GM04503 (cell line): ENCODE measurements around the gene PXMP2.
"Not testable (repeated sequence)": the region's sequence is repeated elsewhere in the genome, so short reads cannot be mapped to it uniquely, and the experiment has no call there.

Experiments used
- DNase-seq: peaks from one replicate; pipeline ENCODE4 v3.0.0-alpha.2; 2012; ENCODE audit warnings: low read depth

The PXMP2 gene

GRCh38 chr12:132660052-132660451 lies 27.3 kb upstream of the PXMP2 start:
- no peak for DNase-seq

- no peak for DNase-seq
Measured at GRCh38 chr12:132660996-132661395, 26.4 kb upstream of the PXMP2 start.

- DNase-seq: no peak
Measured at GRCh38 chr12:132661972-132662371, 25.4 kb upstream of the PXMP2 start.

GRCh38 chr12:132662901-132663755 lies 24.3 kb upstream of the PXMP2 start:
- no peak for DNase-seq

DNA sequence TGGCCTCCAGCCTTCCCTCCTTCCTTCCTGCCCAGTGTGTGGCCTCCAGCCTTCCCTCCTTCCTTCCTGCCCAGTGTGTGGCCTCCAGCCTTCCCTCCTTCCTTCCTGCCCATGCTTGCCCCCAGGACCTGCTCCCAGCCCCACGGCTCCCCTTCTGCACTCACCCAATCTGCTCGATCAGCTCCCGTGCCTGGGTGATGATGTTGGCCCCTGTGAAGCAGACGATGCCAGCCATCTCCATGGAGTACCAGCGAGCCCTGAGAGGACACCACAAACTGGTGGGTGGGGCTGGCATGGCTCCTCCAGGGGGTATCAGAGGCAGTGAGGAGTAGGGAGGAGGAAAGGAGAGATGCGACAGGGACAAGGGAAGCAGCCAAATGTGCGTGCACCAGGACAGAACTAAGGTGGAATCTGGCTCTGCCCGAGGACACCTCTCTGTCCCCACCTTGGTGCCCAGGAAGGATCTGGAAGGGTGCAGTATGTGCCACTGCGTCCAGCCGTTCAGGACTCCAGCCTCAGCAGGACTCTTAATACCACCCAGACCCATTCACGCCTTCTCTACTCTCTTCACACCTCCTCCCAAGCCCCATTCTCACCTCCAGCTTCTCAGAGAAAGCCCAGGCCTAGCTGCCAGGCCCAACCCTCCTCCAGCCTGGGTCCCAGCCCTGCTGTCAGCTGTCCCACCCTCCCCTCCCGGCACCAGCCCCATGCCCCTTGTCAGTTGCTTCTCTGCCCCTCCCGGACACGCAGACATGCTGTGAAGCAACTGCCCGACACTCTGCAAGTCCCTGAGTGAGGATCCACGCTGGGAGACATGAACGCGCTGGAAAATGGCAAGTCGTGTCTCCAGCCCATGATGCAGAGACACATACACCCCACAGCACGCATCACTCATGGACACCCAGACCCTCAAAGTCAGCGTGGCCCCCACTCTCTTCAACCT lies 22.9 kb upstream of the PXMP2 start:
- DNase-seq: no peak

GRCh38 chr12:132665149-132665491 lies 22.3 kb upstream of the PXMP2 start:
- no peak for DNase-seq

- DNase-seq: no peak
Measured at GRCh38 chr12:132665794-132666193, 21.6 kb upstream of the PXMP2 start.

DNA sequence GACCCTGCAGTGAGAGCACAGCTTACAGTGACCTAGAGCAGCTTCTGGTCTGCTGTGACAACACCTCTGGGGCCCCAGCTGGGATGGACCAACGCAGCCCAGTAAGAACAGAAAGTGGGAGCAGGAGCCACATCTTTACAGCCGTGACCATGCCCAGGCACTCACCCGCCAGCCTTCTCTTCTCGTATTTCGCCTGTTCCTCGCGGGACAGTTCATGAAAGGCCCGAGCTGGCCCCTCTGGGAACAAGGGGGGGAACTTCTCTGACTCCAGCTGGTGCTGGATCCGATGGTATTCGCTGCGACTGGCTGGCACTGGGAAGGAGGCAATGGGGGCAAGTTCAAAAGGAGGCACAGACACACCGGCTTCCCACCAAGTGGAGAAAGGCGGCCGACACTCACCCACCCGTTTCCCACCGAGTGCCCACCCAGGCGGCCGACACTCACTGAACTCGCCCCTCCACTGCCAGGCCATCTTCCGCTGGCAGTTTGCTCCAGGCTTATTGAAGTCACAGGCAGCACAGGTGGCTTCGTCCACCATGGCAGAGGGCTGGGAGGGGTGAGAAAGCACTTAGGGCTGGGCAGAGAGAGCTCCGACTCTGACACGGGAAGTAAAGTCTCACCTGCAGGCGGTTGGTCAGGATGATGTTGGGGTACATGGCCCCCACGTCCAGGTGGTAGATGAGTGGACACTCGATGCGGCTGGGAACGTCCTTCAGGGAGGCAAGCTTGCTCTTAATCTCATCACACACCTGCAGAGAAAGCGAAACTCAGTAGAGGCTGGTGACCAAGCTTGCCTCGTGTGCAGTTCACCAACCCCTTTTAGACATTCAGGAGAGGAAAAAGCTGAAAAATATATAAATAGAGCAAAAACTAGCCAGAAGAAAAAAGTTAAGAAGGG lies 18.9 kb upstream of the PXMP2 start:
- no peak for DNase-seq

DNA sequence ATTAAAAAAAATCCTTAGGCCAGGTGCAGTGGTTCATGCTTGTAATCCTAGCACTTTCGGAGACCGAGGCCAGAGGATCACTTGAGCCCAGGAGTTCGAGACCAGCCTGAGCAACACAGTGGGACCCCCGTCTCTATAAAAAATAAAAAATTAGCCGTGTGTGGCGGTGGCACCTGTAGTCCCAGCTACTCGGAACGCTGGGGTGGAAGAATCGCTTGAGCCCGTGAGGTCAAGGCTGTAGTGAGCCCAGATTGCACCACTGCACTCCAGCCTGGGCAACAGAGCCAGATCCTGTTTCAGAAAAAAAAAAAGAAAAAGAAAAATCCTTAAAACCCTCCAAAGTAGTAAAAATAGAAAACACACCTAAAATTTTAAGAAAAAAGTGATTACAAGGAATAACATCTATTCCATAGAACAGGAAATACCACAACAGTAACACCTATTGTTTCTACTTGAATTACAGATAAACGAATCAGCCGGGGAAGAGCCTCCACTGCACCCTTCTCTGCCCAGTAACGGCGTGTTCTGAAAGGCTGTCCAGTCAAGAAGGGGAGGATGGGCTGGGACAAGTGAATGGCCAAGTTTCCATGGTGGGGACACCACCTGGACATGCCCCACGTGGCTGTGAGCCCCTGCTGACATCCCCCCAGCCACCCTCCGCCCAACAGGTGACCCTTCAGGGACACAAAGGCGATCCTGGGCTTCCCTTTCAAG lies 18.1 kb upstream of the PXMP2 start:
- DNase-seq: no peak

DNA sequence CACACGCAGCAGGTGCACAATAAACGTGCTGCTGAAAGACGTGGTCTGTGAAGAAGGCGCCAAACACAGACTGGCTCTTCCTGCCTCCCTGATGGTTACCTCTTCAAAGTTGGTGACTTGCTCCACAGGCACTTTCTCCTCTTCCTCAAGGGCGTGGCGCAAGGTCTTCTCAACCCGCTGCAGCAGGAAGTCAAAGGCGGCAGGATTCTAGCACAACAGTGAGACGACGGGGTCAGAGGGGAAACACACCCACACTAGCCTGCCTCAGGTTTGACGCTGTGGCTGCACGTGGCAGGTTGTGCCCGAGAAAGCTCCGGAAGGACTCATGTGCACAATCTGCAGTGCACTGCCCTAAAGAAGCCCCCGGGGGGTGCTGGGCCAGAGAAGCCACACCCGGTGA lies 15.3 kb upstream of the PXMP2 start:
- no peak for DNase-seq

DNA sequence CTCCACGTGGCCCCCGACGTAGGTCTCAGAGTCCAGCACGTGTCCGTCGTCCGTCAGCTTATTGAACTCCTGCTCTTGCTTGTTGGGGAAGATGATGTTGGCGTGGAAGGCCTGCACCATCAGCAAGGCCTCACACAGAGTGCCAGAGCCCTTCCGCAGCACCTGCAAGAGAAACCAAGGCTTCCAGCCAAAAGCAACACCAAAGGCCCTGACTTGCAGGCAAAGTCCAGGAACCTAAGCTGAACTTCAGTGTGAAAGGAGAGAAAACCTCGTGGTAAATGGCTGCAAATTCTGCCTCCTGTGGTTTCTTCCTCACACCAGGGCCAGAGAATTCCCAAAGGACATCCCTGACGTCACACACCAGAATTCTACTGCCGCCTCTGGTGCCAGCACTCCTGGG lies 14.7 kb upstream of the PXMP2 start:
- DNase-seq: no peak

DNA sequence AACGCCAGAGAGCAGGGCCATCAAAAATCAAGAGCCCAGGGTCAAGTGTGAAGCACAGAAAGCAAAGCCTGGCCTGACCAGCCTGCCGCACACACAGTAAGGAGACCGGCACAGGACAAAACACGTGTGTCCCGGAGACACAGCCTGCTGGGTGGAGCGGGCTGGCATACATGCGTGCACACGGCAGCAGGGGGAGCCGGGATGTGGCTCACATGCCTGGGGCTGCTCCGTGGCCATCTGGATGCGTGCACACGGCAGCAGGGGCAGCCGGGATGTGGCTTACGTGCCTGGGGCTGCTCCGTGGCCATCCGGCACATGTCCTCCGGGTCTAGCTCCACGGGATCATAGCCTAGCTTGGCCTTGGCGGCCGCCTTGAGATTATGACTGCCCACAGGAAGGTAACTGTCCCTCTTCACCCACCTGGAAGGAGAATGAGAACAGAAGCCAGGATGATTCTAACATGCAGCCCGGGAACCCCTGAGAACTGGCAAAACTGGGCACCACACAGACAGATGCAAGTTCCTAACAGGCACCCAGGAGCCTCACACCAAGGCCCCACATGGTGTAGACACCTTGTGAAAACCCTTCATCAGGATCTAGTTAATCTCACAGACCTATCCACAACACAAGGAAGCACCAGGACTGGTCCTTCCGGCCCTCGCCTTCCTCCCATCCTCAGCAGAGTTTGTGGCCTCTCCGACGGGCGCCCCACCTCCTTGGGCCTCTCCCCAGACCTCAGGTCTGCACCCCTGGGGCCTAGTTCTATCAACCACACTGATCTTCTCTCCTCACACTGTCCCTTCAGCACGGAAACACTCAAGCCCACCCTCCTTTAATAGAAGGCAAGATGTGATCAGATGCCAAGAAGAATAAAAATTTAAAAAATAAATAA lies 13.9 kb upstream of the PXMP2 start:
- DNase-seq: no peak

GRCh38 chr12:132674561-132674960 lies 12.8 kb upstream of the PXMP2 start:
- no peak for DNase-seq

DNA sequence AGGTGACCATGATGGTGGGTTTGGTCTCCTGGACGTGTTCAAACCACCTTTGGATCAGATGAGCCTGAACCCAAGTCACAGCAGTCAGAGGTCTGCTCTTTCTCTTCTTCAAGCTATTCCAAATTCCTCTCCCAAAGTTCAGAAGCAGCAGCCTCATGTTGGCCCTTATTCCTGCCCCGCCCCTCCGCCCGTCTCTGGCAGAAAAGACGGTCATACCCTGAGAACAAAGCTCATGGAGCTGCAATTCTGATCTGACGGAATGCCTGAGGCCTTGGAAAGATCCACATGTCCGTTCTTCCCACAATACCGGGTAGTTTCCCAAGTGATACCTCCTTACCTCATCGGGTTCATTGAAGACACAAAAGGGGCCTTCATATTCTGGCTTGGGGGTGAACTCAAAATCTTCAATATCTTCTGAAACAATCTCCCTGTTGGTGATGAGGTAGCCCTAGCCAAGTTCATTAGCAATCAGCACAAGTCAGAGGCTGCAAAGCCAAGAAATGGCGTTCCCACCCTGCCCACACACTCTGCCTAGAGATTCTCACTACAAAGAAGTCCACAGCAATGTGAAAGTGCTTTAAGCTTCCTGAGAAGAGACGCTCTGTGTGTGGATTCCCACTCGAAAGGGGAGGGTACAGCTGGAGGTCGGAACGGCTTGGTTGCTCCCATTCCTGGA lies 11.5 kb upstream of the PXMP2 start:
- no peak for DNase-seq

- DNase-seq: no peak
Measured at GRCh38 chr12:132677492-132677891, 9.9 kb upstream of the PXMP2 start.

DNA sequence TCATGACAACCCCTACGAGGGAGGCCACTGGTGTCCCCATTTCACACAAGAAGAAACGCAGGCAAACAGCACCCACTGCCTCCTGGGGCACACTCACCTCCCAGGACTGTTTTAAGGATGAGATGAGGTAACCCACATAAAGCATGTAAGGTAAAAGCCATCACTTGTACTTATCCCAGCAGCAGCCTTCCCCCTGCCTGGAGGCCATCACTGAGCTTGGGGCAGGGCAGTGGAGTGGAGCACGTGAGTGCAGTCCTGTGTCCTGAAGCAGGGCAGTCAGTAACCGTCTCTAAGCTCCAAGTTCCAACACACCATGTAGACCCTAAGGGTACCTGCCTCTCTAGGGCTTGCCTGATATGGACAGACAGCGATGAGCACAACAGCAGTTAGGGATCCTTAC lies 2.0 kb upstream of the PXMP2 start:
- no peak for DNase-seq

DNA sequence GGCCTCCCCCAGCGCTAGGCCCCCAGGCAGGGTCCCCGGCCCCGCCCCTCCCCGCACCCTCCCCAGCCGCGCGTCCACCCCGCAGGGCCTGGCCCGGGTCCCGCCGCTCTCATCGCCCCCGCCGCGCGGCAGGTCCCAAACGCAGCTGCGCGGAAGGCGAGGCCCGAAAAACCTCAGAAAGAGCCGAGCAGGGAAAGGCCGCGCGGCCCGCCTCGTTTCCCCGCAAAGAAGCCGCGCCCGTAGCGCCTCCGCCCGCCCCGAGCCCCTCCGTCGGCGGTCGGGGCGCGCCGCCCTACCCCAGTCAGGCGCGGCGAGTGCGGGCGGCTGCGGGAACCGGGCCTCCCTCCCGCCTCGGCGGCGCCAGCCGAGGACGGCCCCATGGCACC lies 569 bp upstream of the PXMP2 start:
- DNase-seq: no peak

GRCh38 chr12:132689227-132689626 lies 1.8 kb downstream of the PXMP2 start:
- no peak for DNase-seq

GRCh38 chr12:132690112-132690511 lies 2.7 kb downstream of the PXMP2 start:
- DNase-seq: no peak

DNA sequence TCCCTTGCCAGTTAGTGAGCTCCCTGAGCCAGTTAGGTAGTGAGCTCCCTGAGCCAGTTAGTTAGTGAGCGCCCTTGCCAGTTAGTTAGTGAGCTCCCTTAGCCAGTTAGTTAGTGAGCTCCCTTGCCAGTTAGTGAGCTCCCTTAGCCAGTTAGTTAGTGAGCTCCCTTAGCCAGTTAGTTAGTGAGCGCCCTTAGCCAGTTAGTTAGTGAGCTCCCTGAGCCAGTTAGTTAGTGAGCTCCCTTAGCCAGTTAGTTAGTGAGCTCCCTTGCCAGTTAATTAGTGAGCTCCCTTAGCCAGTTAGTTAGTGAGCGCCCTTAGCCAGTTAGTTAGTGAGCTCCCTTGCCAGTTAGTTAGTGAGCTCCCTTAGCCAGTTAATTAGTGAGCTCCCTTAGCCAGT lies 4.6 kb downstream of the PXMP2 start:
- DNase-seq: not testable (repeated sequence)
